HFFc6 (cell line): ENCODE data around the gene NAALADL1. TPM values are rescaled to one million over a fixed set of nuclear protein-coding genes. Genes with fewer than 3 reads are reported as not detected.

ENCODE experiments used
- DNase-seq: peaks from one replicate; pipeline ENCODE4 v3.0.0-alpha.2; 2018
- H3K27ac Mint-ChIP-seq: 2 replicates; pipeline ENCODE4 v1.8.0; 2020; ENCODE audit warnings: mild to moderate bottlenecking, mixed read lengths
- H3K27me3 Mint-ChIP-seq: 2 replicates; pipeline ENCODE4 v1.8.0; 2021; ENCODE audit warnings: mild to moderate bottlenecking, moderate library complexity, mixed read lengths; ENCODE audit not compliant: insufficient read depth
- H3K36me3 Mint-ChIP-seq: 2 replicates; pipeline ENCODE4 v1.8.0; 2021; ENCODE audit warnings: low read depth, mixed read lengths
- H3K4me1 Mint-ChIP-seq: 2 replicates; pipeline ENCODE4 v1.8.0; 2020; ENCODE audit warnings: low read depth, mixed read lengths
- H3K4me3 Mint-ChIP-seq: 2 replicates; pipeline ENCODE4 v1.8.0; 2020; ENCODE audit warnings: mild to moderate bottlenecking, moderate library complexity, mixed read lengths
- H3K9me3 Mint-ChIP-seq: 2 replicates; pipeline ENCODE4 v1.8.0; 2020; ENCODE audit warnings: mild to moderate bottlenecking, mixed read lengths
- total RNA-seq, 6 experiments: library from RNA; stranded (reverse); fragmentation: NEBNext Ultra II Directional; extraction: Animal tissue kit (Norgen Biotek cat#: 25700); gene quantifications; 2 replicates in 1 of 6; 3 replicates in 5 of 6; pipeline ENCODE4 v1.2.3, GENCODE V29; 2021
- TF ChIP-seq, protein P1 (sequence below): fragments of 200-600 bp; sonication (generic); IDR thresholded peaks from 2 replicates; pipeline ENCODE4 v1.5.0; 2021; ENCODE audit warnings: antibody characterized with exemption, mild to moderate bottlenecking

The NAALADL1 gene
- total RNA-seq, 6 experiments from 2014 or later = not detected

DNA sequence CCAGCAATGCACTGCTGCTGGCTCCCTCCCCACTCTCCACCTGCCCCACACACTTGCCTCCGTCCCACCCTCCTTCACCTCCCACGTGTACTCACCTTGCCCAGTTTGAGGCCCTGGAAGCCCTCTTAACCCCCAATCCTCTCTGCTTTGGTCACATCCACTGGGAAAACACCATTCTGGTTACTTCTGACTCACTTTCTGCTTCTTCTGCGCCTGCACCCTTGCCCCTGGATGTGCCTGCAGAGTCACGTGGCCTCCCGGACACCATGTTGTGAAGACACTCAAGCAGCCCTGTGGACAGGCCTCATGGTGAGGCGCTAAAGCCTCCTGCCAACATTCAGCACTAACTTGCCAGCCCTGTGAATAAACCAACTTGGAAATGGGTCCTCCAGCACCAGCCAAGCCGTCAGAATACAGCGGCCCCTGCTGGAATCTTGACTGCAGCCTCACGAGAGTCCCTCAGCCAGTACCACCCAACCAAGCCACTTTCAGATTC lies 2.6 kb upstream of the NAALADL1 start:
- H3K4me1 Mint-ChIP-seq = peaks cover 7% of the 10 kb centered on the region; the same call in 1 of the 2 replicates
- H3K27ac Mint-ChIP-seq = no peak overlapping the region
- no peaks in the 10 kb centered on the region for H3K9me3 Mint-ChIP-seq
- TF ChIP-seq, protein P1, sequence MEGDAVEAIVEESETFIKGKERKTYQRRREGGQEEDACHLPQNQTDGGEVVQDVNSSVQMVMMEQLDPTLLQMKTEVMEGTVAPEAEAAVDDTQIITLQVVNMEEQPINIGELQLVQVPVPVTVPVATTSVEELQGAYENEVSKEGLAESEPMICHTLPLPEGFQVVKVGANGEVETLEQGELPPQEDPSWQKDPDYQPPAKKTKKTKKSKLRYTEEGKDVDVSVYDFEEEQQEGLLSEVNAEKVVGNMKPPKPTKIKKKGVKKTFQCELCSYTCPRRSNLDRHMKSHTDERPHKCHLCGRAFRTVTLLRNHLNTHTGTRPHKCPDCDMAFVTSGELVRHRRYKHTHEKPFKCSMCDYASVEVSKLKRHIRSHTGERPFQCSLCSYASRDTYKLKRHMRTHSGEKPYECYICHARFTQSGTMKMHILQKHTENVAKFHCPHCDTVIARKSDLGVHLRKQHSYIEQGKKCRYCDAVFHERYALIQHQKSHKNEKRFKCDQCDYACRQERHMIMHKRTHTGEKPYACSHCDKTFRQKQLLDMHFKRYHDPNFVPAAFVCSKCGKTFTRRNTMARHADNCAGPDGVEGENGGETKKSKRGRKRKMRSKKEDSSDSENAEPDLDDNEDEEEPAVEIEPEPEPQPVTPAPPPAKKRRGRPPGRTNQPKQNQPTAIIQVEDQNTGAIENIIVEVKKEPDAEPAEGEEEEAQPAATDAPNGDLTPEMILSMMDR = peak; percentile 61
- DNase-seq = peak; percentile 17
- no peak overlapping the region for H3K4me3 Mint-ChIP-seq
- peaks cover 9% of the 10 kb centered on the region for H3K27me3 Mint-ChIP-seq
- H3K36me3 Mint-ChIP-seq = no peaks in the 10 kb centered on the region

DNA sequence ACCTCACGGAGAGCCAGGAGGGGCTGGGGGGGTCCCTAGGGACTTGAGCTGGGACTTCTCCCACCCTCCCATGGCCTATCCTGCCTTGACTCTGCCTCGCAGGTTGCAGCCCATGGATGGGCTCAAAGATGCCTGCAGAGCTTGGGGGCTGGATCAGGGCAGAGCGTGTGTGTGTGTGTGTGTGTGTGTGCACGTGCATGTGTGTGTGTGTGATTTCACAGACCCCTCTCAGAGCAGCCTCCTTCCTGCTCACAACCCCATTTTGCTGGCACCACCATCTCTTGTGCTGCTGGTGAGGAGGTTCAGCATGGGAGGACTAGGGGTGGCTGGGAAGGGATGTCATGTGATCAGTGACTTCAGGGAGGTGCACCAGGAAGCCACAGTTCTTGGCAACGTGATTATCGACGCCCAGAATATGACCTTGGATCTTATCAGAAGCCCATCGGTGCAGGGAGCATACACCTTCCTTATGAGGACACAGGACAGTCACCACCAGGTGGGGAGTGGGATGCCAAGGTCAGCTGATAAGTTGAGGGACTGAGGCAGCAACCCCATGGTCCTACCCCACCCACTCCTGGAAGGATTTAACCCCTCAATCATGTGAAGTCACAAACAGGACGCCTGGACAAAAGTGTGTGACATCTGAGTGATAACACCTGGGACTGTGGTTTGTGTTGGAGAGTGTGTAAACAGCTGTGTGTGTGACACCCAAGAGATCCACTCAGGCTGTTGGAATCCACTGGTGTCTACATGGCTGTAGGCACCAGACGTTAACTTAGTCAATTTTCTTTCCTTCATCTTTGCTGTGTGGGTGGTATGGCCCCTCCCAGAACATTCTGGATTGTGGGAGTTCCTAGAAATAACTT lies 1.8 kb upstream of the NAALADL1 start:
- TF ChIP-seq, protein P1 = no peak
- H3K4me3 Mint-ChIP-seq = no peak overlapping the region
- DNase-seq = no peak
- no peak overlapping the region for H3K27ac Mint-ChIP-seq
- no peaks in the 10 kb centered on the region for H3K9me3 Mint-ChIP-seq
- H3K27me3 Mint-ChIP-seq = peaks cover 9% of the 10 kb centered on the region
- no peaks in the 10 kb centered on the region for H3K36me3 Mint-ChIP-seq
- H3K4me1 Mint-ChIP-seq = peaks cover 7% of the 10 kb centered on the region; the same call in 1 of the 2 replicates

- no peak for DNase-seq
- peaks cover 9% of the 10 kb centered on the region for H3K27me3 Mint-ChIP-seq
- TF ChIP-seq, protein P1 = no peak
- no peaks in the 10 kb centered on the region for H3K36me3 Mint-ChIP-seq
- no peak overlapping the region for H3K27ac Mint-ChIP-seq
- H3K9me3 Mint-ChIP-seq = no peaks in the 10 kb centered on the region
- H3K4me1 Mint-ChIP-seq = peaks cover 7% of the 10 kb centered on the region; the same call in 1 of the 2 replicates
- no peak overlapping the region for H3K4me3 Mint-ChIP-seq
Measured at GRCh38 chr11:65059523-65059922, 1.2 kb upstream of the NAALADL1 start.

- no peaks in the 10 kb centered on the region for H3K9me3 Mint-ChIP-seq
- H3K27ac Mint-ChIP-seq = no peak overlapping the region
- TF ChIP-seq, protein P1 = no peak
- H3K36me3 Mint-ChIP-seq = no peaks in the 10 kb centered on the region
- H3K27me3 Mint-ChIP-seq = peaks cover 18% of the 10 kb centered on the region
- no peak overlapping the region for H3K4me3 Mint-ChIP-seq
- DNase-seq = no peak
- H3K4me1 Mint-ChIP-seq = peaks cover 7% of the 10 kb centered on the region; the same call in 1 of the 2 replicates
Measured at GRCh38 chr11:65058012-65058411, 341 bp downstream of the NAALADL1 start.

DNA sequence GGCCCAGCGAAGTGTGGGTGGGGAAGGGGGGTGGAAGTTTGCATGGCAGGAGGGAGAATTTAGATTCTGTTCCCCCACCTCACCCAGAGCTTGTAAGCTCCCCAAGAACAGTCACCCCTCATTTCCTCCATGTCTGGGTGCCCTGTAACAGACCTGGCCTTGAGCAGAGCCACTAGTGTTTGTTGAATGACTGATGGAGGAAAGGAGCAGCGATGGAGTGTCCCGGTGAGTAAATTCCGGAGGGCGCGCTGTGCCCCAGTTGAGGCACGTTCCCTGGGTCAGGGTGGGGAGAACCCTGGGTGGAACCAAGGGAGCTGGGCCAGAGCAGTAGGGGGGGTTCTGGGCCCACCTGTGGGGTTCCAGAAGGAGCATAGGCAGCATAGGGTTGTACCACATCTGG lies 827 bp downstream of the NAALADL1 start:
- H3K27ac Mint-ChIP-seq = no peak overlapping the region
- no peak overlapping the region for H3K4me3 Mint-ChIP-seq
- no peak for DNase-seq
- TF ChIP-seq, protein P1 = no peak
- H3K4me1 Mint-ChIP-seq = peaks cover 7% of the 10 kb centered on the region; the same call in 1 of the 2 replicates
- H3K27me3 Mint-ChIP-seq = peaks cover 18% of the 10 kb centered on the region
- H3K9me3 Mint-ChIP-seq = no peaks in the 10 kb centered on the region
- no peaks in the 10 kb centered on the region for H3K36me3 Mint-ChIP-seq
